Measurements from ENCODE around the gene TRIM54.

- TF ChIP-seq POLR2A (IDR thresholded peaks at IDR 0.05; ENCODE audit: low read depth, low read length), result no peak
- no peak for TF ChIP-seq POLR2AphosphoS5 (IDR thresholded peaks at IDR 0.05; ENCODE audit: low read depth, low read length)
- TF ChIP-seq TAF1 (IDR thresholded peaks at IDR 0.05; ENCODE audit: low read depth, low read length), result no peak
- TF ChIP-seq PAX5 (IDR thresholded peaks at IDR 0.05; ENCODE audit: insufficient read depth, low read length, severe bottlenecking), result no peak
- TF ChIP-seq SPI1 (IDR thresholded peaks at IDR 0.05; ENCODE audit: low read depth, low read length), result no peak
- no peak for TF ChIP-seq POU2F2 (IDR thresholded peaks at IDR 0.05; ENCODE audit: low read depth, low read length)
These were observed 42.5 kb downstream of the TRIM54 start for GRCh38 chr2:27324720-27325119.

All from GM12891 (cell line).